SK-N-SH (cell line): ENCODE measurements around the gene TACR2. TPM values are rescaled to one million over a fixed set of nuclear protein-coding genes. Genes with fewer than 3 reads are reported as not detected.

ENCODE experiments used
- CTCF ChIA-PET: fragments of 300-600, 350-600 bp; formaldehyde crosslinking; extraction: SDS; loops from one replicate; lab custom pipeline; 2021; lab: Yijun Ruan, JAX
- POLR2A ChIA-PET: fragments of 350-600 bp; sonication (Branson Sonifier 250); formaldehyde crosslinking; extraction: SDS; loops from one replicate; lab custom pipeline; 2020; ENCODE audit warnings: antibody characterized with exemption, inconsistent platforms; lab: Yijun Ruan, JAX
- DNase-seq: peaks from one replicate; pipeline ENCODE4 v3.0.0; 2012
- H2AFZ ChIP-seq: fragments of 200-600 bp; sonication (generic); 2 replicates; pipeline ENCODE4 v1.8.1; 2016; ENCODE audit warnings: antibody characterized with exemption, mild to moderate bottlenecking, low read depth
- H3F3A ChIP-seq: fragments of 200-600 bp; sonication (generic); replicated peaks from 2 replicates; pipeline ENCODE3; 2016; ENCODE audit warnings: antibody characterized with exemption, mild to moderate bottlenecking; ENCODE audit not compliant: insufficient read depth
- H3K27ac ChIP-seq, 2 experiments: fragments of 200-500 bp in 1 of 2; fragments of 200-600 bp in 1 of 2; sonication (Bioruptor generic) in 1 of 2; sonication (generic), shearing (Covaris generic) in 1 of 2; 2 replicates each; pipeline versions ENCODE4 v1.5.1 to v1.6.1; 2014 to 2016; ENCODE audit warnings: low read depth in 2 of 2, inconsistent platforms in 1 of 2, low read length in 1 of 2, mild to moderate bottlenecking in 1 of 2, mixed read lengths in 1 of 2
- H3K27me3 ChIP-seq: fragments of 200-600 bp; sonication (generic), shearing (Covaris generic); 2 replicates; pipeline ENCODE4 v1.6.1; 2016; ENCODE audit warnings: mixed run types; ENCODE audit not compliant: insufficient read depth
- H3K36me3 ChIP-seq, 2 experiments: fragments of 200-500 bp in 1 of 2; fragments of 200-600 bp in 1 of 2; sonication (Bioruptor generic) in 1 of 2; sonication (generic) in 1 of 2; replicated peaks in 1 of 2; 2 replicates each; pipeline versions ENCODE3 to v1.5.1; 2014 to 2016; ENCODE audit warnings: low read length in 1 of 2, mild to moderate bottlenecking in 1 of 2; ENCODE audit not compliant: insufficient read depth in 2 of 2, control insufficient read depth in 1 of 2
- H3K4me1 ChIP-seq, 2 experiments: fragments of 200-500 bp in 1 of 2; fragments of 200-600 bp in 1 of 2; sonication (Bioruptor generic) in 1 of 2; sonication (generic), shearing (Covaris generic) in 1 of 2; 2 replicates each; pipeline versions ENCODE4 v1.5.1 to v1.6.1; 2014 to 2016; ENCODE audit warnings: low read depth in 1 of 2, low read length in 1 of 2, mixed run types in 1 of 2; ENCODE audit not compliant: insufficient read depth in 2 of 2, control insufficient read depth in 1 of 2
- H3K4me2 ChIP-seq: fragments of 200-600 bp; sonication (generic), shearing (Covaris generic); 2 replicates; pipeline ENCODE4 v1.6.1; 2017; ENCODE audit warnings: mixed run types
- H3K4me3 ChIP-seq, 2 experiments: fragments of 200-500 bp in 1 of 2; fragments of 200-600 bp in 1 of 2; sonication (Bioruptor generic) in 1 of 2; sonication (generic), shearing (Covaris generic) in 1 of 2; 2 replicates each; pipeline versions ENCODE4 v1.5.1 to v1.8.1; 2014 to 2016; ENCODE audit warnings: low read depth in 2 of 2, inconsistent platforms in 1 of 2, low read length in 1 of 2, mild to moderate bottlenecking in 1 of 2, mixed read lengths in 1 of 2, moderate library complexity in 1 of 2
- H3K79me2 ChIP-seq: fragments of 200-600 bp; sonication (generic); 2 replicates; pipeline ENCODE4 v1.8.1; 2017; ENCODE audit warnings: mild to moderate bottlenecking; ENCODE audit not compliant: insufficient read depth
- H3K9ac ChIP-seq: fragments of 200-600 bp; sonication (generic); 2 replicates; pipeline ENCODE4 v1.6.1; 2017; ENCODE audit warnings: mixed run types
- H3K9me2 ChIP-seq: fragments of 200-600 bp; sonication (generic); 2 replicates; pipeline ENCODE4 v1.6.1; 2017; ENCODE audit warnings: mixed run types
- H3K9me3 ChIP-seq: fragments of 200-600 bp; sonication (generic); 2 replicates; pipeline ENCODE4 v1.6.1; 2017; ENCODE audit warnings: mixed run types, mild to moderate bottlenecking, moderate library complexity
- H4K20me1 ChIP-seq: fragments of 200-600 bp; sonication (generic); 2 replicates; pipeline ENCODE4 v1.6.1; 2017; ENCODE audit warnings: mild to moderate bottlenecking, mixed run types; ENCODE audit not compliant: insufficient read depth
- ELF1 ChIP-seq: IDR thresholded peaks from 2 replicates; pipeline ENCODE4 v1.4.0; 2012
- EZH2phosphoT487 ChIP-seq: fragments of 200-600 bp; sonication (generic); IDR thresholded peaks from 2 replicates; pipeline ENCODE4 v1.6.1; 2017; ENCODE audit warnings: low read depth, mixed run types, mild to moderate bottlenecking, antibody characterized with exemption, moderate library complexity, borderline replicate concordance
- FOSL2 ChIP-seq: IDR thresholded peaks from 2 replicates; pipeline ENCODE4 v1.4.0; 2012; ENCODE audit warnings: low read depth, mild to moderate bottlenecking, moderate library complexity, borderline replicate concordance
- FOXJ3 ChIP-seq: sonication (generic); formaldehyde crosslinking; IDR thresholded peaks from 2 replicates; pipeline ENCODE4 v1.5.1; 2020; ENCODE audit warnings: mild to moderate bottlenecking, missing genetic modification reagents
- FOXM1 ChIP-seq: IDR thresholded peaks from 2 replicates; pipeline ENCODE4 v1.4.0; 2012; ENCODE audit warnings: low read depth, mild to moderate bottlenecking
- GATA2 ChIP-seq: sonication (generic); formaldehyde crosslinking; IDR thresholded peaks from 2 replicates; pipeline ENCODE4 v1.5.0; 2020; ENCODE audit warnings: mild to moderate bottlenecking, missing genetic modification reagents
- JUND ChIP-seq: IDR thresholded peaks from 2 replicates; pipeline ENCODE4 v1.4.0; 2012
- MEF2A ChIP-seq: IDR thresholded peaks from 2 replicates; pipeline ENCODE4 v1.4.0; 2012; ENCODE audit warnings: low read depth, borderline replicate concordance
- NFIC ChIP-seq: IDR thresholded peaks from 2 replicates; pipeline ENCODE4 v1.4.0; 2012; ENCODE audit warnings: borderline replicate concordance
- NRF1 ChIP-seq: IDR thresholded peaks from 2 replicates; pipeline ENCODE4 v1.6.1; 2012; ENCODE audit warnings: low read depth, mild to moderate bottlenecking, low read length
- SMC3 ChIP-seq: IDR thresholded peaks from 2 replicates; pipeline ENCODE4 v1.6.1; 2012; ENCODE audit warnings: low read depth, low read length, improper control_type of control experiment
- TAF1 ChIP-seq: IDR thresholded peaks from 2 replicates; pipeline ENCODE4 v1.6.1; 2012; ENCODE audit warnings: low read depth, mild to moderate bottlenecking, low read length, moderate library complexity, borderline replicate concordance
- TEAD4 ChIP-seq: IDR thresholded peaks from 2 replicates; pipeline ENCODE4 v1.4.0; 2012; ENCODE audit warnings: mild to moderate bottlenecking, borderline replicate concordance; ENCODE audit not compliant: insufficient read depth
- USF1 ChIP-seq: IDR thresholded peaks from 2 replicates; pipeline ENCODE4 v1.4.0; 2012; ENCODE audit warnings: low read depth, borderline replicate concordance
- WGBS: methylation state at CpG from one replicate; pipeline ENCODE4 v1.1.6; 2017; ENCODE audit warnings: low lambda C conversion rate; 5-methylcytosine and 5-hydroxymethylcytosine counted together
- polyA plus RNA-seq, 3 experiments: library from polyadenylated mRNA; depleted of rRNA; stranded (reverse); fragments of >200 nt; gene quantifications; 2 replicates each; pipeline ENCODE4 v1.2.3, GENCODE V29; 2012
- TF ChIP-seq, protein P1 (sequence below): fragments of 150-350 bp; IDR thresholded peaks from 2 replicates; pipeline ENCODE4 v1.6.1; 2016; ENCODE audit warnings: mild to moderate bottlenecking, low read depth, low read length
- TF ChIP-seq, protein P2 (sequence below): fragments of 150-350 bp; IDR thresholded peaks from 2 replicates; pipeline ENCODE4 v1.6.1; 2017; ENCODE audit warnings: antibody characterized with exemption, low read length, low read depth, borderline replicate concordance

Gene TACR2
- polyA plus RNA-seq, 1 of the 3 experiments (the other 2 are of a cell fraction): 0.02 TPM

DNA sequence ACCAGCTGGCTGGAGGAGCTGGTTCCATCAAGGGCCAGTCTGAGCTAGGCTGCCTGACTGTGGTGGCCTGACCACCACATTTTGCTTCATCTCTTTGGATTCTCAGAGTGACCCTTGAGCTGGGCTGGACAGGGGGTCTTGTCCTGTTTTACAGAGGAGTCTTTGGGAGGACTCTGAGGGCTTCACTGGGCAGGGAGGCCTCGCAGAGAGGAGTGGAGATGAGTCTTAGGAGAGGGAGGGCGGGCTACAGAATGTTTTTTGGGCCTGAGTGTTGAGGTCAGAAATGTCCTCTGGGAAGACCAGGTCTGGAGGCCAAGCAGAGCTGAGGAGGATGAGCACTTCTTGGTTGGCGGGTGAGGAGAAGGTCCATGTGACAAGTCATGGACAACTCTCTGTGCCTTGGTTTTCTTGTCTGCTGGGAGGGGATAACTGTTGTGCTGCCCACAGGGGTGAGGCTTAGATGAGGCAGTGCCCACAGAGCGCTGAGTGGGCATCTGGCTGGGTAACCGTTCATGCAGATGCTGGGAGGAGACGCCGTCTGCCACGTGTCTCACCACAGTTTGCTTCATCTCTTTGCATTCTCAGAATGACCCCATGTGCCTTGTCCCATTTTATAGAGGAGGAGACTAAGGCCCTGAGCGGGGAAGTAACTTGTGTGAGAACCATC lies 44.0 kb upstream of the TACR2 start:
- WGBS: 92% methylated on average over 9 of the region's 9 CpGs
- DNase-seq: no peak
- H3K9ac ChIP-seq: no peak overlapping the region
- no peaks in the 10 kb centered on the region for H3K36me3 ChIP-seq
- H3K4me1 ChIP-seq: peaks cover 0 to 19% of the 10 kb centered on the region in 2 experiments; a peak in 1 of 4 replicates
- H3K27me3 ChIP-seq: no peaks in the 10 kb centered on the region
- H3F3A ChIP-seq: no peaks in the 10 kb centered on the region
- no peak overlapping the region for H3K4me2 ChIP-seq
- ChIA-PET CTCF (no interaction called here), POLR2A (no interaction called here)
- H2AFZ ChIP-seq: no peak overlapping the region
- TF ChIP-seq TAF1 (no peak), NRF1 (no peak), SMC3 (no peak), GATA2 (no peak), ELF1 (no peak), FOXM1 (no peak), FOXJ3 (CRISPR knock-in tag) (no peak), USF1 (no peak), MEF2A (no peak), NFIC (no peak), FOSL2 (no peak), EZH2phosphoT487 (no peak), TEAD4 (no peak), JUND (no peak)
- TF ChIP-seq, protein P1, sequence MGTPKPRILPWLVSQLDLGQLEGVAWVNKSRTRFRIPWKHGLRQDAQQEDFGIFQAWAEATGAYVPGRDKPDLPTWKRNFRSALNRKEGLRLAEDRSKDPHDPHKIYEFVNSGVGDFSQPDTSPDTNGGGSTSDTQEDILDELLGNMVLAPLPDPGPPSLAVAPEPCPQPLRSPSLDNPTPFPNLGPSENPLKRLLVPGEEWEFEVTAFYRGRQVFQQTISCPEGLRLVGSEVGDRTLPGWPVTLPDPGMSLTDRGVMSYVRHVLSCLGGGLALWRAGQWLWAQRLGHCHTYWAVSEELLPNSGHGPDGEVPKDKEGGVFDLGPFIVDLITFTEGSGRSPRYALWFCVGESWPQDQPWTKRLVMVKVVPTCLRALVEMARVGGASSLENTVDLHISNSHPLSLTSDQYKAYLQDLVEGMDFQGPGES: no peak
- TF ChIP-seq, protein P2, sequence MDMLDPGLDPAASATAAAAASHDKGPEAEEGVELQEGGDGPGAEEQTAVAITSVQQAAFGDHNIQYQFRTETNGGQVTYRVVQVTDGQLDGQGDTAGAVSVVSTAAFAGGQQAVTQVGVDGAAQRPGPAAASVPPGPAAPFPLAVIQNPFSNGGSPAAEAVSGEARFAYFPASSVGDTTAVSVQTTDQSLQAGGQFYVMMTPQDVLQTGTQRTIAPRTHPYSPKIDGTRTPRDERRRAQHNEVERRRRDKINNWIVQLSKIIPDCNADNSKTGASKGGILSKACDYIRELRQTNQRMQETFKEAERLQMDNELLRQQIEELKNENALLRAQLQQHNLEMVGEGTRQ: no peak
- H3K79me2 ChIP-seq: no peaks in the 10 kb centered on the region
- H3K27ac ChIP-seq: no peak overlapping the region; a peak in 1 of 4 replicates
- no peak overlapping the region for H3K4me3 ChIP-seq
- H3K9me3 ChIP-seq: no peaks in the 10 kb centered on the region
- no peaks in the 10 kb centered on the region for H3K9me2 ChIP-seq
- H4K20me1 ChIP-seq: no peaks in the 10 kb centered on the region
